BJ (cell line): ENCODE measurements around the gene MYO5C. TPM values are rescaled to one million over a fixed set of nuclear protein-coding genes. Genes with fewer than 3 reads are reported as not detected.

Experiments
- CTCF ChIA-PET: fragments of 350-600 bp; formaldehyde crosslinking; extraction: SDS; loops from one replicate; lab custom pipeline; 2021; ENCODE audit warnings: antibody characterized with exemption, inconsistent platforms; lab: Yijun Ruan, JAX
- POLR2A ChIA-PET: fragments of 300-600 bp; sonication (Branson Sonifier 250); formaldehyde crosslinking; extraction: SDS; loops from one replicate; lab custom pipeline; 2021; ENCODE audit warnings: antibody characterized with exemption; lab: Charles Lee
- DNase-seq: peaks from one replicate; pipeline ENCODE4 v3.0.0-alpha.2; 2011; ENCODE audit warnings: low read depth
- H3K27me3 ChIP-seq: 2 replicates; pipeline ENCODE4 v1.6.0; 2011; ENCODE audit warnings: low read length; ENCODE audit not compliant: control insufficient read depth, insufficient read depth
- H3K36me3 ChIP-seq: 2 replicates; pipeline ENCODE4 v1.5.1; 2011; ENCODE audit warnings: low read length; ENCODE audit not compliant: control insufficient read depth, insufficient read depth
- H3K4me3 ChIP-seq: 2 replicates; pipeline ENCODE4 v1.5.1; 2011; ENCODE audit warnings: low read depth, mild to moderate bottlenecking, control low read depth, low read length
- CTCF ChIP-seq: IDR thresholded peaks from 2 replicates; pipeline ENCODE4 v1.5.1; 2011; ENCODE audit warnings: low read depth, mild to moderate bottlenecking, control low read depth, inconsistent platforms, low read length, moderate library complexity; ENCODE audit not compliant: insufficient read depth
- polyA plus RNA-seq: library from polyadenylated mRNA; depleted of rRNA; stranded (reverse); fragments of >200 nt; gene quantifications from 2 replicates; pipeline ENCODE4 v1.2.3, GENCODE V29; 2011

Gene MYO5C
- polyA plus RNA-seq, 1 experiment: 0.13 TPM

GRCh38 chr15:52254391-52254790, 41.2 kb downstream of the MYO5C start:
- no peaks in the 10 kb centered on the region for H3K27me3 ChIP-seq
- H3K4me3 ChIP-seq: no peak overlapping the region
- POLR2A ChIA-PET: no interaction called here
- CTCF ChIA-PET: interaction anchor here (0.9 to 7.0 kb wide), 3 partner anchors 10 to 480 kb away, joined by 3 to 83 read pairs (median 4); no protein-coding TSS in a partner anchor
- H3K36me3 ChIP-seq: no peaks in the 10 kb centered on the region
- no peak for DNase-seq
- no peak for TF ChIP-seq CTCF

GRCh38 chr15:52252781-52253180, 42.8 kb downstream of the MYO5C start:
- POLR2A ChIA-PET: no interaction called here
- TF ChIP-seq CTCF: no peak
- no peaks in the 10 kb centered on the region for H3K36me3 ChIP-seq
- CTCF ChIA-PET: interaction anchor here (0.6 to 7.0 kb wide), 3 partner anchors 25 to 482 kb away, joined by 4 to 83 read pairs (median 5); no protein-coding TSS in a partner anchor
- no peak overlapping the region for H3K4me3 ChIP-seq
- DNase-seq: peak; percentile 81
- peaks cover 1% of the 10 kb centered on the region; the same call in 1 of the 2 replicates for H3K27me3 ChIP-seq

GRCh38 chr15:52251144-52251860, 44.3 kb downstream of the MYO5C start:
- H3K4me3 ChIP-seq: no peak overlapping the region
- ChIA-PET POLR2A (no interaction called here), CTCF (interaction anchor here (0.6 to 1.4 kb wide), 4 partner anchors 11 to 87 kb away, joined by 3 to 6 read pairs (median 3); no protein-coding TSS in a partner anchor)
- peaks cover 1% of the 10 kb centered on the region; the same call in 1 of the 2 replicates for H3K27me3 ChIP-seq
- no peak for TF ChIP-seq CTCF
- H3K36me3 ChIP-seq: no peaks in the 10 kb centered on the region
- DNase-seq: no peak

GRCh38 chr15:52247461-52247860, 48.1 kb downstream of the MYO5C start:
- TF ChIP-seq CTCF: no peak
- no peak for DNase-seq
- H3K36me3 ChIP-seq: no peaks in the 10 kb centered on the region
- ChIA-PET POLR2A (no interaction called here), CTCF (interaction anchor here (1.3 kb wide), 1 partner anchor 14 kb away, joined by 3 read pairs; no protein-coding TSS in a partner anchor)
- no peak overlapping the region for H3K4me3 ChIP-seq
- peaks cover 5% of the 10 kb centered on the region for H3K27me3 ChIP-seq

- Histone ChIP-seq H3K27me3 (peaks cover 5% of the 10 kb centered on the region), H3K36me3 (no peaks in the 10 kb centered on the region), H3K4me3 (no peak overlapping the region)
- TF ChIP-seq CTCF: no peak
- ChIA-PET CTCF (interaction anchor here (1.3 kb wide), 1 partner anchor 13 kb away, joined by 3 read pairs; no protein-coding TSS in a partner anchor), POLR2A (no interaction called here)
- DNase-seq: no peak
Observed at GRCh38 chr15:52246686-52247431, 48.7 kb downstream of the MYO5C start.
